Hypothalamus (tissue), 51 donors: ENCODE measurements around the gene ZNF750.

ENCODE experiments used
- DNase-seq, 51 donors: peaks; one replicate each; lab custom pipeline; 2025; lab: John Stamatoyannopoulos, UW

The ZNF750 gene

GRCh38 chr17:82839617-82840292, at the start of gene ZNF750:
Gene ZNF750 (minus strand): TSS chr17:82840022. CDS start chr17:82832454, 7,568 bp downstream.
- no peak for DNase-seq

DNA sequence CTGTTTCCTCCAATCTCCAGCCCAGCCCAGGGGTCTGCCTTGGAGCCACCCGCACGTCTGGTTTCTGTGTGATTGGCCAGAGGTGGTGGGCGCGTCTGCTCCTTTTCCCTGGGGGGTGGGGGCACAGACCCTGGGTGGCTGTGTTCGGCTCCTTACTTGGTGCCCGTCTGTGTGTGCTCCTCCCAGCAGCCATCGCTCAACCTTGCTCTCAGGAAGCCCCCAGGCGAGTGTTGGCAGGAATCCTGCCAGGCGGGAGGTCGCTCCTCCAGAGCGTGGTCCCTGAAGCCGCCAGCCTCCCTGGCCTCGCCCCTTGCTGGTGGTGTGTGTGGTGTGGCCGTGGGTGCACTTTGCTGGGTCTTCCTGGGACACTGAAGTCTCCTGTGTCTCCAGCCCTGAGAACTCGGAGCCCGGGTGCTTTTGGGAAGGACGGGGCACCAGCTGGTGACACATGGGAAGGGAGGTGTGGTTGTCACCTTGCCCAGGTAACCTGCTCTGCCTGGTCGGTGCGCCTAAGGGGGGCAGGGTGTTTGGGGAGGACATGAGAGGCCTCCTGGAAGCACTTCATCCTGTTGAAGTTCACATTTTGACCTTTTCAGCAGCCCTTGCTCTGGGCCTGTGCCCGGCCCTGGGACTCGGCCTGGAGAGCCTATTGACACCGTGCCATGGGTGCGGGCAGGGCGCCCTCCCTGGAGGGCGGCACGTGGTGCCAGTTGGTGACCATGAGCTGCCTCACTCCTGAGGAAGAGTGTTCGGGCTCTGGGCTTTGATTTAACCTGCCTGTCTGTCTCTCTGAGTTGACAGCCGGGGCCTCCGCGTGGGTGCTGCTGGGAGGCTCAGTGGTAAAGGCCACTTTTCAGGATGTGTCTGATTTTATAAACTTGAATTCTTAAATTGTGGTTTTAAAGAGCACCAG, 49.0 kb upstream of the ZNF750 start:
- peak in 5 of 51 donors; percentile 10 to 33 (median 28) for DNase-seq

GRCh38 chr17:82887255-82888164, 47.7 kb upstream of the ZNF750 start:
- no peak for DNase-seq

DNA sequence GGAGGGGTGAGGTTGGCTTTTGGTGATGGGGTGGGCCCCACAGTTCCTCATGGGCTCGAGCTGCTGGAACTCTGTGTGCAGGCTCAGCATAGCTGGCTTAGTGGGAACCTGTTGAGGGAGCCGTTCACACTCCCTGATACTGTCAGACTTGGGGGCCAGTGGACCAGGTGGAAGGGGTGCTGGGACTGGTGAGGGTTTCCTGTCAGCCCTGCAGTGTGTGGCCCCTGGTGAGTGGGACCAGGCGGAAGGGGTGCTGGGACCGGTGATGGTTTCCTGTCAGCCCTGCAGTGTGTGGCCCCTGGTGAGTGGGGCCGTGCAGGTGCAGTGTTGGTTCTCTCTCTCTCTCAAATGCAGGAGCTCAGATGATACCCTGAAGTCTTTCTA, 45.1 kb upstream of the ZNF750 start:
- DNase-seq, result no peak

- no peak for DNase-seq
These were observed 44.6 kb upstream of the ZNF750 start for GRCh38 chr17:82884341-82884969.

GRCh38 chr17:82883419-82884031, 43.7 kb upstream of the ZNF750 start:
- DNase-seq, result no peak

DNA sequence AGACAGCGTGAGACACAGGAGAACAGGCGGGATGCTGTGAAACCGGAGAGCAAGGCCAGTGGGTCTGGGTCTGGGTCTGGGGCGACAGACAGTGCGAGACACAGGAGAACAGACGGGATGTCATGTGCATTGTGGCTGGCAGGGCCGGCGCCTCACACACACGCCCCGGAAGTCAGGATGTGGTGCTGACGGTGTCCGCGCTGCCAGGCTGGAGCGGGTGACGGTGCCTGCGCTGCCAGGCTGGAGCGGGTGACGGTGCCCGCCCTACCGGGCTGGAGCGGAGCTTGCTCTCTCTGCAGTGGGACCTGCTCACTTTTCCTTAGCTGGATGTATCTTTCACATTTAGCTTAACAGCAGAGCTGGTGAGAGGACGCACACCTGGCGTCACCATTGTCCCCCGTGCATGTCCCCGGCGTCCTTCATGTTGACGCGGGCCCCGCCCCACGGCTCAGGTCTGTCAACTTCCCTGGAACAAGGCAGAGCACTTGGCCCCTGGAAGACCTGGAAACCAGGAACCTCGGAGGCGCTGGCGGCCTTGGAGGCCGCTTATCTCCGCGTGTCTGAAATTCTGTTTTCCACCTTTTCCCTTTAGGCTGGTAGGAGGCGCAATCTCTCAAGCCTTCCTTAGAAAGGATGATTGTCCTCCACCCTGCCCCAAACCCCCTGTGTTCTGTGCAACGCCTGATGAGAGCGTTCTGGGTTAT, 43.0 kb upstream of the ZNF750 start:
- DNase-seq, result no peak

DNA sequence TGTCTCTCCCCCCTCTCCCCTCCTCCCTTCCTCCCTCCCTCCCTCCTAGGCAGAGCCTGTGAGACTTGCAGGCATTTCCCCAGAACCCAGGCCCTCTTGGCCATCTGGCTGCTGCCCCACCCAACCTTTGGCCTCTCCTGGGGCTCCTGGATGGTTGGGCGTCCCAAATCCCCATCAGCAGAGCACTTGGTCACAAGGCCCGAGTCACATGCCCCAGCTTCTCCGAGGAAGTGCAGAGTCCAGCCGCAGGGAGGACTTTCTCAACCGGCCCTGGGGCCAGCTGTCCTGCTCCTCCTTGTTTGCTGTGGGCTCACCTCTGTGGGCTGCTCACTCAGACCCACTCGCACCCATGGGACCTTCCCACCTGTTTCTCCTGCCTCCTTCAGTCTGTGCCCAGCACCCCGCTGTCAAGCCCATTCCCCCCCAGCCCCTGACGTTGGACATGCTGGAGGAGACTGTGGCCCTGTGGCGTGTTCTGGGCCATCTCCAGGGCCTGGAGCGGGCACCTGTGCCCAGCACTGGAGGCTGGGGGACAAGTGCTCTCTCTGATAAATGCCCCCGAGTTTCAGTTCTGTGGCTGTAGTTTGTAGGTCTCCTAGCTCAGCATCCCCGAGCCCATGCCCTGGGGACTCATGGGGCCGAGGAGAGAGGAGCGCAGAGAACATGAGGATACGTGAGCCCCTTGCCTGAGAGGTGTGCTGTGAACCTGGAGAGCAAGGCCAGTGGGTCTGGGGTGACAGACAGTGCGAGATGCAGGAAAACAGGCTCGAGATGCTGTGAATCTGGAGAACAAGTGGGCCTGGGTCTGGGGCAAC, 42.3 kb upstream of the ZNF750 start:
- peak in 17 of 51 donors; percentile 11 to 54 (median 29) for DNase-seq

DNA sequence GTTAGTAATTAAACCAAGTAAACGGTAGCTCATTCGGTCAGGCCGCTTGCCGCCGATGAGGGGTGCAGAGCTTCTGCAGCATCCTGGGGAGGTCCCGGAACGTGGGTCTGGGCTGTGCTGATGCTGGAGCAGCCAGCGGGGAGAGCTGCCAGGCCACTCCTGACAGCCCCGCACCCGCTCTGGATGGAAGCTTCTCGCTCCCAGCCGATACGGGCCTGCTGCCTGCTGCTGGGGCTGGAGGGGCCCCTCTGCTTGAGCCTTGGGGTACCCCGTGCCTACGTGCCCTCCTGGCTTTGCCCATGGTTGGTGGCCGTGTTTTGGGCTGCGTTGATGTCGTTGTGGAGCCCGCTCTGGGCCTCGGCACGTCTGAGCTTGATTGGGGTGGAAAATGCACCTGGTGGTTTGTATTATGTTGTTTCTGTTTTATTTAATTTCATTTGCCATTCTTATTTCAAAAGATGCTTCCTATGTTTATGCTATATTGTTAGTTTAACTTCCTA, 41.6 kb upstream of the ZNF750 start:
- DNase-seq, result peak in 5 of 51 donors; percentile 5 to 32 (median 28)

DNA sequence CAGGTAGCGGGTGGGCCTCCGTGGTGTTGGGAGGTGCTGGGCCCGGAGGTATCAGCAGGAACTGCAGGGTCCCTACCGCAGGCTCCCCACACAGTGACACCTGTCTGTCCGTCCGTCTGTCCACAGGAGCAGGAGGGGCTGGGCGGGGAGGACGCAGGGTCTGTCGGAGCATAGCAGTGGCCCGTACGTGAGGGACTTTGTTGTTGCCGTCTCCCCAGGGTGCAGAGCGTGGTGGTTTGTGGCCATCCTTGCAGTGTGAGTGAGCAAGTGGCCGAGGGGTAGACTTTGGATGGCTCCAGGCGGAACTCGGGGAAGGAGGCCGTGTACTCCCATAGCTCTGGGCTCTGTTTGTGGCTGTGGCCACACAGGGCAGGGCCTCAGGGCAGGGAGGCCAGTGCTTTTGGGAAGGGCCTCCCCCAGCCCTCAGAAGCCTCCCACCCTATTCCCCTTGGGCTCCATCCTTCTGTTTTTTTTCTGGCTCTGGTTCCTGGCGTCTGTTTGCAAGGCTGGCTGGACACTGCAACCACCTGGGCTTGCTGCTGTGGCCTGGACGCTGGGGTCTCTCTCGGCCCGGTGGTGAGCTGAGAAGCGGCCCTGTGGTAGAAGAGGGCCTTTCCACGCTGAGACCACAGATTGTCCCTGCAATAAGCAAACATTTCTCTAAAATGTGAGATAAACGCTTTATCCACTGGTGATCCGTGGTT, 41.0 kb upstream of the ZNF750 start:
- no peak for DNase-seq

DNA sequence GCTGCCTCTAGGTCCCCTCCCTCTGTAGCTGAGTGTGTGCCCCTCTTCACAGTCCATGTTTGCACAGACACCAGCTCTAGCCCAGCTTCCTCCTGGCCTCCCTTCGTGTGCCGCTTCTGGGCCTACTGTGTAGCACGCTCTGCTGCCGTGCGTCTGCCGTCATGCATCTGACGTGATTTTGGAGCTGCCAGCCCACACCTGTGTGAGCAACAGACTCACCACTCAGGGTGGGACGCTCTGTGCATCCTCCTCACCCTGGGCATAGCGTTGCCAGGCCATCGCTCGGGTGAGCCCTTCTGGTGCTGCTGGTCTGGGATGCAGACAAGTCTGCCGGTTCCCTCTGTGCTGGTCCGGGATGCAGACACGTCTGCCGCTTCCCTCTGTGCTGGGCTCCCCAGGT, 39.4 kb upstream of the ZNF750 start:
- no peak for DNase-seq

DNA sequence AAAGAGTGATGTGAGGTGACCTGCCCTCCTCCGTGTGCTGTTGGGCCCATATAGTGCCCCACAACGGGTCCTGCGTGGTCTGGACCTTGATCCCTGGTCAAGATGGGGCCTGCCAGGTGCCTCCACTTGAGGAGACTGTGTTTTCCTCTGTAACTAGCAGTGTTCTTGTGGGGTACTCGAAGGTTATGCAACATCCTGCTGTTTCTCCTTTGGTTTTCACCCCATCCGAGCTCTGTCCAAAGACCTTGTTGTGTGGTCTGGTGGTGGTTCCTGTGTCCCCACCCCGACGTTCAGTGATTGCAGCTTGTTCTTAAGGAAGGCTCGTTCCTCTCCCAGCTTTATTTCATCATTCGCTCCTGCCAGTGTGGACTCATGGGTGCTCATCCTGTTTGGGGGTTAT, 38.7 kb upstream of the ZNF750 start:
- DNase-seq, result no peak

DNA sequence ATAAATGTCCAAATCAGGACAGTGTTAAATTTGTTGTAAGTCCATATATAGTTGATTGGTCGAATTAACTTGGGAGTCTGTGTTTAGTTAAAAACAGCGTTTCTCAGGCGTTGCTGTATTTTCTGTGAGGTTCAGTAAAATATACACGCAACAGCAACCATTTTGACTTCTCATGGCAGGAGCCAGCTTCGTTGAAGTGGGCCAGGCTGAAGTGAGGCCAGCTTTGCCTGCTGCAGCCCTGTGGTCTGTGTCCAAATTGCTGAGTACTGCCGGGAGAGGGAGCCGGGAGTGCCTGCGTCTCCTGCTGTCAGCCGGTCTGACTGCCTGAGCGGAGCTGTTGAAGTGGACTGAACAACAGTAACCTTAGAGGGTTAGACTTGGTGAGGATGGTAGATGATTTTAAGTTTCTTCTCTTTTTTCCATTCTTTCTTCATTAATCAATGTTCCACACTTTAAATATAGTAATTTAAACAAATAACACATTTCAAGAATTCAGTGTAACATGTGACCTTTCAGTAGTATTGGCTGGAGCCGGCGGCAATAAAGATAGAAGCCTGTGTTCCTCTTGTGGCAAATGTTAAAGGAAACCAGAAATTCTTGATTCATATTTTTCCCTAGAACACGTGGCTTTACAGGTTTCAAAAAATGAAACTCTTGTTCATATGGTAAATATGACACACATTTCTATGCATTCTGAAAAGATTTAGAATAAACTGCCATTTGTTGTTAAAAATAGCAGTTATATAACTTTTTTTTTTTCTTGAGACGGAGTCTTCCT, 37.0 kb upstream of the ZNF750 start:
- peak in 42 of 51 donors; percentile 10 to 88 (median 65) for DNase-seq

DNA sequence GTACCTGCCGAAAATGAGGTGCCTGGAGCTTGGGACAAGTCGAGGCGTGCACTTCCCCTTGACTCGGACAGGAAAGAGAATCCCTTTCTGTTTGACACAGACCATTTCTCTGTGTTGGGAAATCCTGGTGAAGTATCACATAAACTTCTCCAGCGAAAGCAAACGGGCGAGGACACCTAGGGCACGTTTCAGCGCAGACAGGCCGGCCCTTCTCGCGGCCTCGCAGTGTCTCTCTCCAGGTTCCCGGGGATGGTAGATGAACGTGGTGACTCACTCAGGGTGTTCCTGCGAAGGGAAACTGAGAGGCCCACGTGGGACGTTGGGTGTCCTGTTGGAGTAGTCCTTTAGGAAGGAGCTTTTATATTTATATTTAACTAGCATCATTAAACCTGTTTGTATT, 36.3 kb upstream of the ZNF750 start:
- DNase-seq, result no peak

DNA sequence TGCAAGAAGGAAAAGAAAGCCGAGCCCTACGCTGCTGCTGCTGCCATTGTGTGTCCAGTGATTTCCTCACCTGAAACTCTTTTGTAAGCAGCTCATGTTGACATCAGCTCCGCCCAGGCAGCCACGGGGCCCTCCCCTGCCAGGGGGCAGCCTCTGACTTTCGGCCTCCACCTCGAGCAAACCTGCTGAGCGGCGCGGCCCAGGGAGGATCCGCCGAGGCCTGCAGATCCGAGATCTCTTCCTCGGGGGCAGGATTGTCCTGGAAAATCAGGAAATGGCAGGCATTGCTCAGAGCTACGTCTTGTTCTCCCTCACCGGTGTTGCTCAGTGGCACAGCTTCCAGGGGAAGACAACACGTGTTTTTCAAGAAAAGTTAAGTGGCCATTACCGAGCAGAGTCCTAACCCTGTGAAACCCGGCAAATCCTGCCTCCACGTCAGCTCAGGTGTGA, 35.6 kb upstream of the ZNF750 start:
- DNase-seq, result no peak

DNA sequence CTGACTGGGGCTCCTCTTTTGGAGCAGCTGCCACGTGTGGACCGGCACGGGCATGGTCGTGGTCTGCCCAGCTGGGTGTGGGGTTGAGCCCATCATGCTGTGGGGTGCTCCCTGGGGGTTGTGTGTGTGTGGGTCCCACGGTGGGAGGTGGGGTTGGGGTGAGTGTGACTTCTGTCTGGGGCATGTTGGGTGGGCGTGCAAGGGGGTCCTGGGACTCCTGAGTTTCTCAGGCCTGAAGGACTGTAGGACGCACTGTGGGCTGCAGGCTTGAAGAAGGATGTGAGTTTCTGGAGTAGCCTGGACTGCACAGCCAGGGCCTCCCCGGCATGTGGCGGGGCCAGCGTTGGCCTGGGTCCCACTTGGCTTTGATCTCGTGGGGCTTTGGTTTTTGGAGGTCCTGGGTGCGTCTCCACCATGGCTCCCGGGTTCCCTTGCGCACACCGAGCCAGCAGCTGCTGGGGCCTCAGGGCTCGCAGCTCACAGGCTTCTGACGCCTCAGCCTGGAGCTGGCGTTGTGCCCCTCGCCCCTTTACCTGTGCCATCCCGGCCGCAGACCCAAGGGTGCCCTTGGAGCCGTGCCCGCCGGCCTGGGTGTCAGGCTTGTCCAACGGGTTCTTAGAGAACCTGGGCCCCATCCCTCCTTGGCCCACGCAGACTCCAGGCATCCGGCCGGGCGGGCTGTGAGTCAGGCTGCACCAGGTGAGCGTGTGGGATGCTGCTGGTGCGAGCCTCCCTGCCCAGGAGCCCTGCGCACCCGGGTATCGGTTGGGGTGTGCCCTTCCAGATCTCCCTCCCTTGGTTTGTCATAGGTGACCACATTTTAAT, 34.4 kb upstream of the ZNF750 start:
- no peak for DNase-seq
